Transverse colon (tissue), 4 donors: ENCODE data around the gene SPG11. TPM values are rescaled to one million over a fixed set of nuclear protein-coding genes. Genes with fewer than 3 reads are reported as not detected.
"Not testable (repeated sequence)": the region's sequence is repeated elsewhere in the genome, so short reads cannot be mapped to it uniquely, and the experiment has no call there.

ENCODE experiments used
- DNase-seq: peaks from one replicate; pipeline ENCODE4 v3.0.0-alpha.2; 2019
- H3K27ac ChIP-seq, 4 donors: fragments of 200-600 bp; sonication (generic); 2 replicates each; pipeline ENCODE4 v1.5.1; 2016 to 2018; ENCODE audit warnings: inconsistent platforms in 4 of 4
- H3K27me3 ChIP-seq: fragments of 200-600 bp; sonication (generic); 2 replicates; pipeline ENCODE4 v1.5.1; 2017; ENCODE audit warnings: inconsistent platforms
- H3K36me3 ChIP-seq, 4 donors: fragments of 200-600 bp; sonication (generic); 2 replicates each; pipeline ENCODE4 v1.5.1; 2017 to 2019; ENCODE audit warnings: inconsistent platforms in 4 of 4
- H3K4me1 ChIP-seq, 4 donors: fragments of 200-600 bp; sonication (generic); 2 replicates each; pipeline ENCODE4 v1.5.1; 2017 to 2020; ENCODE audit warnings: inconsistent platforms in 4 of 4
- H3K4me3 ChIP-seq, 4 donors: fragments of 200-600 bp; sonication (generic); 1 replicate in 1 of 4; 2 replicates in 3 of 4; pipeline versions ENCODE4 v1.5.1 to v1.6.1; 2017 to 2019; ENCODE audit warnings: inconsistent platforms in 4 of 4
- H3K9me3 ChIP-seq, 2 donors: fragments of 200-600 bp; sonication (generic); 2 replicates each; pipeline ENCODE4 v1.5.1; 2017 to 2019; ENCODE audit warnings: inconsistent platforms in 2 of 2
- CTCF ChIP-seq, 5 experiments: fragments of 200-600 bp in 3 of 5; fragments of 450-650 bp in 2 of 5; sonication (generic) in 3 of 5; IDR thresholded peaks; 1 replicate in 2 of 5; 2 replicates in 3 of 5; pipeline ENCODE4 v1.5.1; 2016 to 2017; ENCODE audit warnings: antibody characterized with exemption in 5 of 5, inconsistent platforms in 3 of 5, mild to moderate bottlenecking in 2 of 5, moderate library complexity in 1 of 5
- EP300 ChIP-seq: sonication (generic); formaldehyde crosslinking; IDR thresholded peaks from one replicate; pipeline ENCODE4 v1.6.1; 2017; ENCODE audit warnings: antibody characterized with exemption, low read depth
- POLR2A ChIP-seq: fragments of 450-650 bp; IDR thresholded peaks from one replicate; pipeline ENCODE4 v1.6.1; 2016; ENCODE audit warnings: antibody characterized with exemption, mild to moderate bottlenecking, moderate library complexity
- POLR2AphosphoS5 ChIP-seq, 3 donors: sonication (generic); formaldehyde crosslinking; IDR thresholded peaks; one replicate each; pipeline ENCODE4 v1.6.1; 2016; ENCODE audit warnings: antibody characterized with exemption in 3 of 3
- WGBS, 2 donors: methylation state at CpG; one replicate each; pipeline ENCODE4 v1.1.5; 2018; ENCODE audit warnings: low coverage in 1 of 2; 5-methylcytosine and 5-hydroxymethylcytosine counted together
- in situ Hi-C, 4 donors: fragments of 200-750 bp; cut with MboI; loops; one replicate each; pipeline versions ENCODE4 v1.15.0 to v1.15.1; 2017; ENCODE audit warnings: low sequenced_read_pairs in 3 of 4, low pct_ligation_motif_present in 1 of 4, low pct_unique_long_range_greater_than_20kb in 1 of 4
- intact Hi-C: fragments of 100-400 bp; cut with DNase I; formaldehyde crosslinking; loops from one replicate; pipeline ENCODE4 v1.15.1; 2023; ENCODE audit warnings: low total_unique reads
- total RNA-seq, 4 donors: library from RNA; depleted of rRNA; stranded (reverse); fragments of >200 nt; gene quantifications; one replicate each; pipeline ENCODE4 v1.1.0, GENCODE V29; 2016

The SPG11 gene
- total RNA-seq, 4 donors from 2014 or later = 79.7 to 149 (median 103) TPM

- intact Hi-C loops (no loop called here), in situ Hi-C loops (no loop called here)
- TF ChIP-seq EP300 (no peak), CTCF (IDR thresholded peaks at IDR 0.05) (no peak), POLR2AphosphoS5 (IDR thresholded peaks at IDR 0.05) (no peak), POLR2A (no peak)
- no peak overlapping the region for H3K4me3 ChIP-seq
- H3K27me3 ChIP-seq = no peaks in the 10 kb centered on the region
- H3K9me3 ChIP-seq = peaks cover 0 to 3% of the 10 kb centered on the region in 2 donors
- no peak for DNase-seq
- 94% methylated on average over 1 of the region's 1 CpG; no CpG with 5 or more reads in 1 of the 2 donors for WGBS, 2 donors
- H3K36me3 ChIP-seq = no peaks in the 10 kb centered on the region
- H3K27ac ChIP-seq = no peak overlapping the region
- H3K4me1 ChIP-seq = no peaks in the 10 kb centered on the region
Measured at GRCh38 chr15:44692659-44693058, 29.2 kb upstream of the SPG11 start.

DNA sequence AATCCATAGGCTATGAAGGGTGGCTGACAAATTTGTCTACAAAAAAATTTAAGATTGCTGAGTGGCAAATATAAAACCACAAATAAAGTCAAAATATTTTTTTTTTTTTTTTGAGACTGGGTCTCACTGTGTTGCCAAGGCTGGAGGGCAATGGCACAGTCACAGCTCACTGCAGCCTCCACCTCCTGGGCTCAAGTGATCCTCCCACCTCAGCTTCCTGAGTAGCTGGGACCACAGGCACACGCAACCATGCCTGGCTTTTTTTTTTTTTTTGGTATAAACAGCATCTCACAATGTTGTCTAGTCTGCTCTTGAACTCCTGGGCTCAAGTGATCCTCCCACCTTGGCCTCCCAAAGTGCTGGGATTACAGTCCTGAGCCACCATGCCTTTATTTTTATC lies 26.8 kb upstream of the SPG11 start:
- H3K36me3 ChIP-seq, H3K27ac ChIP-seq, H3K9me3 ChIP-seq, H3K4me1 ChIP-seq, in situ Hi-C loops, H3K27me3 ChIP-seq, DNase-seq, intact Hi-C loops, H3K4me3 ChIP-seq: not testable (repeated sequence)
- 52% methylated on average over 1 of the region's 1 CpG; no CpG with 5 or more reads in 1 of the 2 donors for WGBS, 2 donors

DNA sequence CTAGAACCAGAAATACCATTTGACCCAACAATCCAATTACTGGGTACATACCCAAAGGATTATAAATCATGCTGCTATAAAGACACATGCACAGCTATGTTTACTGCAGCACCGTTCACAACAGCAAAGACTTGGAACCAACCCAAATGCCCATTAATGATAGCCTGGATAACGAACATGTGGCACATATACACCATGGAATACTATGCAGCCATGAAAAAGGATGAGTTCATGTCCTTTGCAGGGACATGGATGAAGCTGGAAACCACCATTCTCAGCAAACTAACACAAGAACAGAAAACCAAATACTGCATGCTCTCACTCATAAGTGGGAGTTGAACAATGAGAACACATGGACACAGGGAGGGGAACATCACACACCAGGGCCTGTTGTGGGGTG lies 25.9 kb upstream of the SPG11 start:
- H3K27me3 ChIP-seq, H3K36me3 ChIP-seq, DNase-seq, H3K4me3 ChIP-seq, intact Hi-C loops, in situ Hi-C loops, H3K4me1 ChIP-seq, H3K9me3 ChIP-seq, H3K27ac ChIP-seq: not testable (repeated sequence)
- WGBS, 2 donors = 55 to 76% methylated on average over 2 of the region's 2 CpGs

GRCh38 chr15:44682809-44683682 lies 19.6 kb upstream of the SPG11 start:
- peak; percentile 26 for TF ChIP-seq POLR2A
- TF ChIP-seq POLR2AphosphoS5 (IDR thresholded peaks at IDR 0.05) = peak in 2 of 3 donors; percentile 23 to 25
- intact Hi-C loops, H3K9me3 ChIP-seq, H3K36me3 ChIP-seq, H3K27me3 ChIP-seq, in situ Hi-C loops: not testable (repeated sequence)
- 28% methylated on average over 8 of the region's 8 CpGs; no CpG with 5 or more reads in 1 of the 2 donors for WGBS, 2 donors
- H3K27ac ChIP-seq = peak overlapping the region; percentile 68 to 74 (median 72)
- H3K4me1 ChIP-seq = peaks cover 3 to 17% (median 13%) of the 10 kb centered on the region in 4 donors
- peak; percentile 91 for DNase-seq
- peak overlapping the region in 1 of 4 donors; percentile 5 for H3K4me3 ChIP-seq

GRCh38 chr15:44682211-44682610 lies 18.7 kb upstream of the SPG11 start:
- DNase-seq = no peak
- H3K27me3 ChIP-seq = no peaks in the 10 kb centered on the region
- intact Hi-C loops = no loop called here
- TF ChIP-seq POLR2A (no peak), EP300 (no peak), POLR2AphosphoS5 (IDR thresholded peaks at IDR 0.05) (no peak), CTCF (IDR thresholded peaks at IDR 0.05) (no peak)
- H3K4me1 ChIP-seq = peaks cover 3 to 17% (median 13%) of the 10 kb centered on the region in 4 donors
- WGBS, 2 donors = 80 to 83% methylated on average over 2 of the region's 2 CpGs
- in situ Hi-C loops = no loop called here
- peak overlapping the region in 1 of 4 donors; percentile 74 for H3K27ac ChIP-seq
- no peak overlapping the region for H3K4me3 ChIP-seq
- H3K9me3 ChIP-seq = no peaks in the 10 kb centered on the region
- H3K36me3 ChIP-seq = no peaks in the 10 kb centered on the region
